SK-N-SH (cell line): ENCODE measurements around the gene TGFB2. TPM values are rescaled to one million over a fixed set of nuclear protein-coding genes. Genes with fewer than 3 reads are reported as not detected.

ENCODE experiments used
- CTCF ChIA-PET: fragments of 300-600, 350-600 bp; formaldehyde crosslinking; extraction: SDS; loops from one replicate; lab custom pipeline; 2021; lab: Yijun Ruan, JAX
- POLR2A ChIA-PET: fragments of 350-600 bp; sonication (Branson Sonifier 250); formaldehyde crosslinking; extraction: SDS; loops from one replicate; lab custom pipeline; 2020; ENCODE audit warnings: antibody characterized with exemption, inconsistent platforms; lab: Yijun Ruan, JAX
- DNase-seq: peaks from one replicate; pipeline ENCODE4 v3.0.0; 2012
- H2AFZ ChIP-seq: fragments of 200-600 bp; sonication (generic); 2 replicates; pipeline ENCODE4 v1.8.1; 2016; ENCODE audit warnings: antibody characterized with exemption, mild to moderate bottlenecking, low read depth
- H3F3A ChIP-seq: fragments of 200-600 bp; sonication (generic); replicated peaks from 2 replicates; pipeline ENCODE3; 2016; ENCODE audit warnings: antibody characterized with exemption, mild to moderate bottlenecking; ENCODE audit not compliant: insufficient read depth
- H3K27ac ChIP-seq, 2 experiments: fragments of 200-500 bp in 1 of 2; fragments of 200-600 bp in 1 of 2; sonication (Bioruptor generic) in 1 of 2; sonication (generic), shearing (Covaris generic) in 1 of 2; 2 replicates each; pipeline versions ENCODE4 v1.5.1 to v1.6.1; 2014 to 2016; ENCODE audit warnings: low read depth in 2 of 2, inconsistent platforms in 1 of 2, low read length in 1 of 2, mild to moderate bottlenecking in 1 of 2, mixed read lengths in 1 of 2
- H3K27me3 ChIP-seq: fragments of 200-600 bp; sonication (generic), shearing (Covaris generic); 2 replicates; pipeline ENCODE4 v1.6.1; 2016; ENCODE audit warnings: mixed run types; ENCODE audit not compliant: insufficient read depth
- H3K36me3 ChIP-seq, 2 experiments: fragments of 200-500 bp in 1 of 2; fragments of 200-600 bp in 1 of 2; sonication (Bioruptor generic) in 1 of 2; sonication (generic) in 1 of 2; replicated peaks in 1 of 2; 2 replicates each; pipeline versions ENCODE3 to v1.5.1; 2014 to 2016; ENCODE audit warnings: low read length in 1 of 2, mild to moderate bottlenecking in 1 of 2; ENCODE audit not compliant: insufficient read depth in 2 of 2, control insufficient read depth in 1 of 2
- H3K4me1 ChIP-seq, 2 experiments: fragments of 200-500 bp in 1 of 2; fragments of 200-600 bp in 1 of 2; sonication (Bioruptor generic) in 1 of 2; sonication (generic), shearing (Covaris generic) in 1 of 2; 2 replicates each; pipeline versions ENCODE4 v1.5.1 to v1.6.1; 2014 to 2016; ENCODE audit warnings: low read depth in 1 of 2, low read length in 1 of 2, mixed run types in 1 of 2; ENCODE audit not compliant: insufficient read depth in 2 of 2, control insufficient read depth in 1 of 2
- H3K4me2 ChIP-seq: fragments of 200-600 bp; sonication (generic), shearing (Covaris generic); 2 replicates; pipeline ENCODE4 v1.6.1; 2017; ENCODE audit warnings: mixed run types
- H3K4me3 ChIP-seq, 2 experiments: fragments of 200-500 bp in 1 of 2; fragments of 200-600 bp in 1 of 2; sonication (Bioruptor generic) in 1 of 2; sonication (generic), shearing (Covaris generic) in 1 of 2; 2 replicates each; pipeline versions ENCODE4 v1.5.1 to v1.8.1; 2014 to 2016; ENCODE audit warnings: low read depth in 2 of 2, inconsistent platforms in 1 of 2, low read length in 1 of 2, mild to moderate bottlenecking in 1 of 2, mixed read lengths in 1 of 2, moderate library complexity in 1 of 2
- H3K79me2 ChIP-seq: fragments of 200-600 bp; sonication (generic); 2 replicates; pipeline ENCODE4 v1.8.1; 2017; ENCODE audit warnings: mild to moderate bottlenecking; ENCODE audit not compliant: insufficient read depth
- H3K9ac ChIP-seq: fragments of 200-600 bp; sonication (generic); 2 replicates; pipeline ENCODE4 v1.6.1; 2017; ENCODE audit warnings: mixed run types
- H3K9me2 ChIP-seq: fragments of 200-600 bp; sonication (generic); 2 replicates; pipeline ENCODE4 v1.6.1; 2017; ENCODE audit warnings: mixed run types
- H3K9me3 ChIP-seq: fragments of 200-600 bp; sonication (generic); 2 replicates; pipeline ENCODE4 v1.6.1; 2017; ENCODE audit warnings: mixed run types, mild to moderate bottlenecking, moderate library complexity
- H4K20me1 ChIP-seq: fragments of 200-600 bp; sonication (generic); 2 replicates; pipeline ENCODE4 v1.6.1; 2017; ENCODE audit warnings: mild to moderate bottlenecking, mixed run types; ENCODE audit not compliant: insufficient read depth
- EP300 ChIP-seq, 2 experiments: IDR thresholded peaks; 2 replicates each; pipeline versions ENCODE4 v1.4.0 to v1.6.1; 2012; ENCODE audit warnings: borderline replicate concordance in 1 of 2, low read depth in 1 of 2, low read length in 1 of 2
- EZH2phosphoT487 ChIP-seq: fragments of 200-600 bp; sonication (generic); IDR thresholded peaks from 2 replicates; pipeline ENCODE4 v1.6.1; 2017; ENCODE audit warnings: low read depth, mixed run types, mild to moderate bottlenecking, antibody characterized with exemption, moderate library complexity, borderline replicate concordance
- FOSL2 ChIP-seq: IDR thresholded peaks from 2 replicates; pipeline ENCODE4 v1.4.0; 2012; ENCODE audit warnings: low read depth, mild to moderate bottlenecking, moderate library complexity, borderline replicate concordance
- FOXJ3 ChIP-seq: sonication (generic); formaldehyde crosslinking; IDR thresholded peaks from 2 replicates; pipeline ENCODE4 v1.5.1; 2020; ENCODE audit warnings: mild to moderate bottlenecking, missing genetic modification reagents
- JUND ChIP-seq: IDR thresholded peaks from 2 replicates; pipeline ENCODE4 v1.4.0; 2012
- MEF2A ChIP-seq: IDR thresholded peaks from 2 replicates; pipeline ENCODE4 v1.4.0; 2012; ENCODE audit warnings: low read depth, borderline replicate concordance
- MXI1 ChIP-seq: IDR thresholded peaks from 2 replicates; pipeline ENCODE4 v1.6.1; 2012; ENCODE audit warnings: mild to moderate bottlenecking, low read depth, low read length, improper control_type of control experiment
- NFIC ChIP-seq: IDR thresholded peaks from 2 replicates; pipeline ENCODE4 v1.4.0; 2012; ENCODE audit warnings: borderline replicate concordance
- RAD21 ChIP-seq: IDR thresholded peaks from 2 replicates; pipeline ENCODE4 v1.6.1; 2012; ENCODE audit warnings: mild to moderate bottlenecking, low read length
- RXRA ChIP-seq: IDR thresholded peaks from 2 replicates; pipeline ENCODE4 v1.4.0; 2012; ENCODE audit warnings: low read depth, mild to moderate bottlenecking, borderline replicate concordance
- SIN3A ChIP-seq: IDR thresholded peaks from 2 replicates; pipeline ENCODE4 v1.6.1; 2012; ENCODE audit warnings: low read depth, mild to moderate bottlenecking, low read length, moderate library complexity, borderline replicate concordance
- TCF12 ChIP-seq: IDR thresholded peaks from 2 replicates; pipeline ENCODE4 v1.4.0; 2012
- TEAD4 ChIP-seq: IDR thresholded peaks from 2 replicates; pipeline ENCODE4 v1.4.0; 2012; ENCODE audit warnings: mild to moderate bottlenecking, borderline replicate concordance; ENCODE audit not compliant: insufficient read depth
- YY1 ChIP-seq: IDR thresholded peaks from 2 replicates; pipeline ENCODE4 v1.4.0; 2012; ENCODE audit warnings: low read depth, mild to moderate bottlenecking
- WGBS: methylation state at CpG from one replicate; pipeline ENCODE4 v1.1.6; 2017; ENCODE audit warnings: low lambda C conversion rate; 5-methylcytosine and 5-hydroxymethylcytosine counted together
- polyA plus RNA-seq, 3 experiments: library from polyadenylated mRNA; depleted of rRNA; stranded (reverse); fragments of >200 nt; gene quantifications; 2 replicates each; pipeline ENCODE4 v1.2.3, GENCODE V29; 2012
- TF ChIP-seq, protein P1 (sequence below): IDR thresholded peaks from 2 replicates; pipeline ENCODE4 v1.4.0; 2012; ENCODE audit warnings: low read depth
- TF ChIP-seq, protein P2 (sequence below): IDR thresholded peaks from 2 replicates; pipeline ENCODE4 v1.6.1; 2012; ENCODE audit warnings: mild to moderate bottlenecking, low read depth, low read length, moderate library complexity
- TF ChIP-seq, protein P3 (sequence below): fragments of 200-600 bp; sonication (generic); IDR thresholded peaks from 2 replicates; pipeline ENCODE4 v1.6.1; 2017; ENCODE audit warnings: antibody characterized with exemption, mild to moderate bottlenecking, moderate library complexity
- TF ChIP-seq, protein P4 (sequence below): IDR thresholded peaks from 2 replicates; pipeline ENCODE4 v1.4.0; 2012; ENCODE audit warnings: low read depth, borderline replicate concordance

TGFB2 gene
- polyA plus RNA-seq, 1 of the 3 experiments (the other 2 are of a cell fraction): 2.4 TPM

DNA sequence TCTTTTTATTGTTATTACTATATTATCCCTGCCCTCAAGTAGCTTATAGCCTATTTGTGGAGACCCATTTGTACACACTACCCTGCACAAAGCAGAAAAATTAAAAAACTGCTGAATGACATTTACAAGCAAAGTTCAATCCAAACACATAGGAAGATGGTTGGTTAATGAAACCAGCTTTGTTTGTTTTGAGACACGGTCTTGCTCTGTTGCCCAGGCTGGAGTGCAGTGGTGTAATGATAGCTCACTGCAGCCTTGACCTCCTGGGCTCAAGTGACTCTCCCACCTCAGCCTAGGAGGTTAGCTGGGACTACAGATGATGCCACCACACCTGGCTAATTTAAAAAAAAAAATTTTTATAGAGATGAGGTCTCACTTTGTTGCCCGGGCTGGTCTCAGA is 31.6 kb downstream of the TGFB2 start:
- ChIA-PET POLR2A (no interaction called here), CTCF (interaction anchor here (1.1 to 1.8 kb wide), 3 partner anchors 30 to 1436 kb away, joined by 3 to 6 read pairs (median 3); no protein-coding TSS in a partner anchor)
- Histone ChIP-seq H3K27me3 (no peaks in the 10 kb centered on the region), H3K36me3 (no peaks in the 10 kb centered on the region), H2AFZ (no peak overlapping the region), H4K20me1 (no peaks in the 10 kb centered on the region), H3K27ac (peak overlapping the region; percentile 25 to 91; a peak in 3 of 4 replicates), H3K79me2 (no peaks in the 10 kb centered on the region), H3K9me3 (no peaks in the 10 kb centered on the region), H3K4me3 (peak overlapping the region in 1 of 2 experiments; percentile 12; a peak in 1 of 4 replicates), H3K4me2 (peak overlapping the region; percentile 72), H3K9me2 (no peaks in the 10 kb centered on the region), H3K4me1 (peaks cover 17 to 45% of the 10 kb centered on the region in 2 experiments), H3K9ac (peak overlapping the region; percentile 63), H3F3A (peaks cover 38% of the 10 kb centered on the region)
- TF ChIP-seq EP300 (IDR thresholded peaks at IDR 0.05; ENCODE audit: borderline replicate concordance in 1 of 2, low read depth in 1 of 2, low read length in 1 of 2) (no peak), SIN3A (no peak)
- TF ChIP-seq, protein P1, sequence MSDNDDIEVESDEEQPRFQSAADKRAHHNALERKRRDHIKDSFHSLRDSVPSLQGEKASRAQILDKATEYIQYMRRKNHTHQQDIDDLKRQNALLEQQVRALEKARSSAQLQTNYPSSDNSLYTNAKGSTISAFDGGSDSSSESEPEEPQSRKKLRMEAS: no peak
- DNase-seq: no peak
- WGBS: 74% methylated on average over 2 of the region's 2 CpGs

DNA sequence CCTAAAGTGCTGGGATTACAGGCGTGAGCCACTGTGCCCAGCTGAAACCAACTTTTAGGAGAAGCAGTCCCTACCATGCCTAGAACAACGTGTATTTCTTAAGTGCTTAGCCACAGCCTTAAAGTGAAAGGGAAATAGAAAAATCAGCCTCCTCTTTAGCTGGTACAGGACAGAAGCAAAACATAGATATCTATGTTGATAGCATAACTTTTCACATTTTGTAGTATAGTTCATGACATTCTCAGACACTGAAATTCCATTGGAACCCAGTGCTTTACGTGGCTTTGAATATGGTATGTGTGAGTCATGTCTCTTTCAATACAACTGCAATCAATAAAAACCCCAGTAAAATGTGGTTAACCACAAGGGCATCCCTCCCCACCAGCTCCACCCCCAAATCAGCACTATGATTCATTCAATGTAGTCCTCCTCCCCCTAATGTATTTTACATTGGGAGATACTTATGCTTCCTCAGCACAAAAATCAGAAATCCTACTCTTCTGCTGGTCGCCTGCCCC is 32.1 kb downstream of the TGFB2 start:
- Histone ChIP-seq H3K27ac (peak overlapping the region; percentile 39 to 91; a peak in 3 of 4 replicates), H3K4me1 (peaks cover 14 to 45% of the 10 kb centered on the region in 2 experiments), H3K27me3 (no peaks in the 10 kb centered on the region), H3K9ac (peak overlapping the region; percentile 63), H3K36me3 (no peaks in the 10 kb centered on the region), H3K4me2 (peak overlapping the region; percentile 72), H4K20me1 (no peaks in the 10 kb centered on the region), H3K9me3 (no peaks in the 10 kb centered on the region), H3K9me2 (no peaks in the 10 kb centered on the region), H3K79me2 (no peaks in the 10 kb centered on the region), H2AFZ (no peak overlapping the region), H3F3A (peaks cover 38% of the 10 kb centered on the region), H3K4me3 (peak overlapping the region in 1 of 2 experiments; percentile 12; a peak in 1 of 4 replicates)
- POLR2A ChIA-PET: no interaction called here
- CTCF ChIA-PET: interaction anchor here (1.1 to 1.8 kb wide), 3 partner anchors 30 to 1435 kb away, joined by 3 to 6 read pairs (median 3); no protein-coding TSS in a partner anchor
- 24% methylated on average over 4 of the region's 4 CpGs for WGBS
- no peak for DNase-seq
- TF ChIP-seq FOSL2 (peak; percentile 98), FOXJ3 (CRISPR knock-in tag) (no peak), RXRA (peak; percentile 93), YY1 (no peak), EP300 (IDR thresholded peaks at IDR 0.05; ENCODE audit: borderline replicate concordance in 1 of 2, low read depth in 1 of 2, low read length in 1 of 2) (peak in 1 of 2 experiments; percentile 98; a peak in 2 of 4 replicates), SIN3A (peak; percentile 62; the same call in 1 of the 2 replicates), NFIC (peak; percentile 95), MEF2A (peak; percentile 82), JUND (peak; percentile 99), TCF12 (peak; percentile 98), RAD21 (no peak), TEAD4 (peak; percentile 99), MXI1 (no peak), EZH2phosphoT487 (no peak)
- TF ChIP-seq, protein P2, sequence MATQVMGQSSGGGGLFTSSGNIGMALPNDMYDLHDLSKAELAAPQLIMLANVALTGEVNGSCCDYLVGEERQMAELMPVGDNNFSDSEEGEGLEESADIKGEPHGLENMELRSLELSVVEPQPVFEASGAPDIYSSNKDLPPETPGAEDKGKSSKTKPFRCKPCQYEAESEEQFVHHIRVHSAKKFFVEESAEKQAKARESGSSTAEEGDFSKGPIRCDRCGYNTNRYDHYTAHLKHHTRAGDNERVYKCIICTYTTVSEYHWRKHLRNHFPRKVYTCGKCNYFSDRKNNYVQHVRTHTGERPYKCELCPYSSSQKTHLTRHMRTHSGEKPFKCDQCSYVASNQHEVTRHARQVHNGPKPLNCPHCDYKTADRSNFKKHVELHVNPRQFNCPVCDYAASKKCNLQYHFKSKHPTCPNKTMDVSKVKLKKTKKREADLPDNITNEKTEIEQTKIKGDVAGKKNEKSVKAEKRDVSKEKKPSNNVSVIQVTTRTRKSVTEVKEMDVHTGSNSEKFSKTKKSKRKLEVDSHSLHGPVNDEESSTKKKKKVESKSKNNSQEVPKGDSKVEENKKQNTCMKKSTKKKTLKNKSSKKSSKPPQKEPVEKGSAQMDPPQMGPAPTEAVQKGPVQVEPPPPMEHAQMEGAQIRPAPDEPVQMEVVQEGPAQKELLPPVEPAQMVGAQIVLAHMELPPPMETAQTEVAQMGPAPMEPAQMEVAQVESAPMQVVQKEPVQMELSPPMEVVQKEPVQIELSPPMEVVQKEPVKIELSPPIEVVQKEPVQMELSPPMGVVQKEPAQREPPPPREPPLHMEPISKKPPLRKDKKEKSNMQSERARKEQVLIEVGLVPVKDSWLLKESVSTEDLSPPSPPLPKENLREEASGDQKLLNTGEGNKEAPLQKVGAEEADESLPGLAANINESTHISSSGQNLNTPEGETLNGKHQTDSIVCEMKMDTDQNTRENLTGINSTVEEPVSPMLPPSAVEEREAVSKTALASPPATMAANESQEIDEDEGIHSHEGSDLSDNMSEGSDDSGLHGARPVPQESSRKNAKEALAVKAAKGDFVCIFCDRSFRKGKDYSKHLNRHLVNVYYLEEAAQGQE: 0 out of 2 replicates have a peak, but pooled peaks have one; percentile 64
- TF ChIP-seq, protein P3, sequence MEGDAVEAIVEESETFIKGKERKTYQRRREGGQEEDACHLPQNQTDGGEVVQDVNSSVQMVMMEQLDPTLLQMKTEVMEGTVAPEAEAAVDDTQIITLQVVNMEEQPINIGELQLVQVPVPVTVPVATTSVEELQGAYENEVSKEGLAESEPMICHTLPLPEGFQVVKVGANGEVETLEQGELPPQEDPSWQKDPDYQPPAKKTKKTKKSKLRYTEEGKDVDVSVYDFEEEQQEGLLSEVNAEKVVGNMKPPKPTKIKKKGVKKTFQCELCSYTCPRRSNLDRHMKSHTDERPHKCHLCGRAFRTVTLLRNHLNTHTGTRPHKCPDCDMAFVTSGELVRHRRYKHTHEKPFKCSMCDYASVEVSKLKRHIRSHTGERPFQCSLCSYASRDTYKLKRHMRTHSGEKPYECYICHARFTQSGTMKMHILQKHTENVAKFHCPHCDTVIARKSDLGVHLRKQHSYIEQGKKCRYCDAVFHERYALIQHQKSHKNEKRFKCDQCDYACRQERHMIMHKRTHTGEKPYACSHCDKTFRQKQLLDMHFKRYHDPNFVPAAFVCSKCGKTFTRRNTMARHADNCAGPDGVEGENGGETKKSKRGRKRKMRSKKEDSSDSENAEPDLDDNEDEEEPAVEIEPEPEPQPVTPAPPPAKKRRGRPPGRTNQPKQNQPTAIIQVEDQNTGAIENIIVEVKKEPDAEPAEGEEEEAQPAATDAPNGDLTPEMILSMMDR: no peak
- TF ChIP-seq, protein P4, sequence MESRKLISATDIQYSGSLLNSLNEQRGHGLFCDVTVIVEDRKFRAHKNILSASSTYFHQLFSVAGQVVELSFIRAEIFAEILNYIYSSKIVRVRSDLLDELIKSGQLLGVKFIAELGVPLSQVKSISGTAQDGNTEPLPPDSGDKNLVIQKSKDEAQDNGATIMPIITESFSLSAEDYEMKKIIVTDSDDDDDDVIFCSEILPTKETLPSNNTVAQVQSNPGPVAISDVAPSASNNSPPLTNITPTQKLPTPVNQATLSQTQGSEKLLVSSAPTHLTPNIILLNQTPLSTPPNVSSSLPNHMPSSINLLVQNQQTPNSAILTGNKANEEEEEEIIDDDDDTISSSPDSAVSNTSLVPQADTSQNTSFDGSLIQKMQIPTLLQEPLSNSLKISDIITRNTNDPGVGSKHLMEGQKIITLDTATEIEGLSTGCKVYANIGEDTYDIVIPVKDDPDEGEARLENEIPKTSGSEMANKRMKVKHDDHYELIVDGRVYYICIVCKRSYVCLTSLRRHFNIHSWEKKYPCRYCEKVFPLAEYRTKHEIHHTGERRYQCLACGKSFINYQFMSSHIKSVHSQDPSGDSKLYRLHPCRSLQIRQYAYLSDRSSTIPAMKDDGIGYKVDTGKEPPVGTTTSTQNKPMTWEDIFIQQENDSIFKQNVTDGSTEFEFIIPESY: peak; percentile 91
- TF ChIP-seq, protein P1: peak; percentile 68; the same call in 1 of the 2 replicates
